HuH-7.5 (cell line): ENCODE results near the gene PRSS57.
A peak's percentile ranks its signal among the peaks of the same experiment; 100 is the strongest.

ENCODE experiments used
- DNase-seq: peaks from one replicate; pipeline ENCODE4 v3.0.0; 2011; ENCODE audit warnings: low spot score

The PRSS57 gene

GRCh38 chr19:652467-653389, 42.5 kb downstream of the PRSS57 start:
- no peak for DNase-seq

GRCh38 chr19:651991-652390, 43.3 kb downstream of the PRSS57 start:
- no peak for DNase-seq

GRCh38 chr19:651114-651818, 44.0 kb downstream of the PRSS57 start:
- no peak for DNase-seq

- DNase-seq = no peak
Observed at GRCh38 chr19:650121-650520, 45.1 kb downstream of the PRSS57 start.

- no peak for DNase-seq
Observed at GRCh38 chr19:648904-649801, 46.1 kb downstream of the PRSS57 start.

- DNase-seq = no peak
Observed at GRCh38 chr19:648305-648704, 46.9 kb downstream of the PRSS57 start.

- DNase-seq = no peak
Observed at GRCh38 chr19:647566-648284, 47.5 kb downstream of the PRSS57 start.

GRCh38 chr19:646779-647565, 48.3 kb downstream of the PRSS57 start:
- DNase-seq = no peak

- no peak for DNase-seq
Observed at GRCh38 chr19:645912-646778, 49.1 kb downstream of the PRSS57 start.

GRCh38 chr19:644789-645188, 50.5 kb downstream of the PRSS57 start:
- DNase-seq = no peak

GRCh38 chr19:644363-644762, 50.9 kb downstream of the PRSS57 start:
- no peak for DNase-seq

GRCh38 chr19:643736-644135, 51.5 kb downstream of the PRSS57 start:
- no peak for DNase-seq

GRCh38 chr19:642767-643727, 52.2 kb downstream of the PRSS57 start:
- DNase-seq = no peak

- no peak for DNase-seq
Observed at GRCh38 chr19:641702-642101, 53.5 kb downstream of the PRSS57 start.

GRCh38 chr19:640606-641189, 54.6 kb downstream of the PRSS57 start:
- no peak for DNase-seq

- no peak for DNase-seq
Observed at GRCh38 chr19:640161-640558, 55.1 kb downstream of the PRSS57 start.

GRCh38 chr19:639253-640160, 55.7 kb downstream of the PRSS57 start, which contains the start of gene FGF22:
Gene FGF22, plus strand, starts transcription at chr19:639879. Its CDS starts 47 bp downstream, at chr19:639926.
- DNase-seq = peak; percentile 99
